A549 (cell line): Measurements from ENCODE around the gene SULT1A1. TPM values are rescaled to one million over a fixed set of nuclear protein-coding genes. Genes with fewer than 3 reads are reported as not detected.
A peak's percentile ranks its signal among the peaks of the same experiment; 100 is the strongest.
"Not testable (repeated sequence)": the region's sequence is repeated elsewhere in the genome, so short reads cannot be mapped to it uniquely, and the experiment has no call there.

Experiments used
- ATAC-seq, 2 experiments: fragments of 200-7000 bp in 1 of 2; fragments of >200 bp in 1 of 2; cut with Nextera tagmentation in 1 of 2; cut with Tn5 transposase in 1 of 2; 3 replicates each; pipeline versions ENCODE4 v1.8.0 to v1.9.1; 2018 to 2020; ENCODE audit warnings: mild to moderate bottlenecking in 1 of 2, moderate library complexity in 1 of 2
- CTCF ChIA-PET: fragments of 300-600 bp; sonication (Branson Sonifier 250); formaldehyde crosslinking; extraction: SDS; loops from one replicate; lab custom pipeline; 2021; ENCODE audit warnings: antibody characterized with exemption, inconsistent platforms; lab: Yijun Ruan, JAX
- POLR2A ChIA-PET: fragments of 350-600 bp; formaldehyde crosslinking; extraction: SDS; loops from one replicate; lab custom pipeline; 2021; ENCODE audit warnings: antibody characterized with exemption, inconsistent platforms; lab: Yijun Ruan, JAX
- DNase-seq, 2 experiments: peaks; one replicate each; pipeline versions ENCODE4 v3.0.0 to v3.0.0-alpha.2; 2011 to 2016; ENCODE audit warnings: low read depth in 1 of 2, low spot score in 1 of 2
- FAIRE-seq: peaks from 2 replicates; lab custom pipeline; 2011; peaks lifted over from hg19 to GRCh38; lab: Jason Lieb, UNC
- H3K27ac ChIP-seq, 2 experiments: fragments of >200 bp; sonication (Bioruptor Twin); formaldehyde crosslinking; 3 replicates each; pipeline ENCODE4 v1.5.1; 2016 to 2017
- H3K4me1 ChIP-seq: fragments of >200 bp; sonication (Bioruptor Twin); formaldehyde crosslinking; 3 replicates; pipeline ENCODE4 v1.6.1; 2016
- H3K4me2 ChIP-seq: fragments of >200 bp; sonication (Bioruptor Twin); formaldehyde crosslinking; 3 replicates; pipeline ENCODE4 v1.6.1; 2016
- H3K4me3 ChIP-seq: fragments of >200 bp; sonication (Bioruptor Twin); formaldehyde crosslinking; 3 replicates; pipeline ENCODE4 v1.5.1; 2016
- H3K9me3 ChIP-seq: fragments of >200 bp; sonication (Bioruptor Twin); formaldehyde crosslinking; 3 replicates; pipeline ENCODE4 v1.6.1; 2016
- ATOH8 ChIP-seq: fragments of 250-450 bp; sonication (Bioruptor Pico); IDR thresholded peaks from 2 replicates; pipeline ENCODE4 v1.5.0; 2020; ENCODE audit warnings: low read depth, mild to moderate bottlenecking, moderate library complexity
- BHLHE40 ChIP-seq: IDR thresholded peaks from 2 replicates; pipeline ENCODE4 v1.6.1; 2012; ENCODE audit warnings: low read depth, low read length, inconsistent platforms
- CEBPB ChIP-seq, 2 experiments: fragments of >200 bp in 1 of 2; sonication (Bioruptor Twin) in 1 of 2; formaldehyde crosslinking in 1 of 2; IDR thresholded peaks; 2 replicates each; pipeline ENCODE4 v1.6.1; 2012 to 2016
- CHD2 ChIP-seq: fragments of 150-350 bp; IDR thresholded peaks from 2 replicates; pipeline ENCODE4 v1.6.1; 2014; ENCODE audit warnings: low read length; ENCODE audit not compliant: partially characterized antibody
- CTCF ChIP-seq: fragments of >200 bp; sonication (Bioruptor Twin); formaldehyde crosslinking; IDR thresholded peaks from 3 replicates; pipeline ENCODE4 v1.5.1; 2016
- HDAC2 ChIP-seq: fragments of 200-600 bp; sonication (generic); IDR thresholded peaks from 2 replicates; pipeline ENCODE4 v1.6.1; 2016
- HMGXB4 ChIP-seq: fragments of 250-450 bp; sonication (Bioruptor Pico); IDR thresholded peaks from 2 replicates; pipeline ENCODE4 v1.5.0; 2021; ENCODE audit warnings: mild to moderate bottlenecking, moderate library complexity, borderline replicate concordance
- HOXB5 ChIP-seq: fragments of 250-450 bp; sonication (Bioruptor Pico); IDR thresholded peaks from 2 replicates; pipeline ENCODE4 v1.5.0; 2020; ENCODE audit warnings: mild to moderate bottlenecking, moderate library complexity
- JUN ChIP-seq, 2 experiments: fragments of >200 bp; sonication (Bioruptor Twin); formaldehyde crosslinking; IDR thresholded peaks; 2 replicates in 1 of 2; 3 replicates in 1 of 2; pipeline ENCODE4 v1.6.1; 2016 to 2017
- KDM1A ChIP-seq: fragments of 200-600 bp; sonication (generic); IDR thresholded peaks from 2 replicates; pipeline ENCODE4 v1.6.1; 2016; ENCODE audit warnings: low read depth, mild to moderate bottlenecking
- MAFK ChIP-seq: fragments of 450-650 bp; IDR thresholded peaks from 2 replicates; pipeline ENCODE4 v1.6.1; 2014; ENCODE audit not compliant: partially characterized antibody
- MAZ ChIP-seq: fragments of 150-350 bp; IDR thresholded peaks from 2 replicates; pipeline ENCODE4 v1.6.1; 2014; ENCODE audit warnings: antibody characterized with exemption, low read depth, low read length, borderline replicate concordance
- NFE2L2 ChIP-seq: fragments of 150-350 bp; conservative IDR thresholded peaks from 2 replicates; pipeline ENCODE4 v1.6.1; 2014; ENCODE audit warnings: low read length
- NR3C1 ChIP-seq: fragments of >200 bp; sonication (Bioruptor Twin); formaldehyde crosslinking; IDR thresholded peaks from 3 replicates; pipeline ENCODE4 v1.6.1; 2017
- PBX3 ChIP-seq: IDR thresholded peaks from 2 replicates; pipeline ENCODE4 v1.6.1; 2012
- POLR2A ChIP-seq: IDR thresholded peaks from 2 replicates; pipeline ENCODE4 v1.6.1; 2012; ENCODE audit warnings: mild to moderate bottlenecking, low read length
- POLR2AphosphoS2 ChIP-seq: conservative IDR thresholded peaks from 2 replicates; pipeline ENCODE4 v1.6.1; 2012; ENCODE audit warnings: low read length, improper control_type of control experiment, inconsistent platforms
- RAD21 ChIP-seq, 2 experiments: fragments of >200 bp in 1 of 2; sonication (Bioruptor Twin) in 1 of 2; formaldehyde crosslinking in 1 of 2; IDR thresholded peaks in 1 of 2; conservative IDR thresholded peaks in 1 of 2; 2 replicates in 1 of 2; 3 replicates in 1 of 2; pipeline ENCODE4 v1.6.1; 2012 to 2018; ENCODE audit warnings: inconsistent platforms in 1 of 2
- RNF2 ChIP-seq: fragments of 200-600 bp; sonication (generic); IDR thresholded peaks from 2 replicates; pipeline ENCODE4 v1.6.1; 2016; ENCODE audit warnings: low read depth, mild to moderate bottlenecking, antibody characterized with exemption, moderate library complexity, borderline replicate concordance
- SMC3 ChIP-seq: fragments of >200 bp; sonication (Bioruptor Twin); formaldehyde crosslinking; IDR thresholded peaks from 3 replicates; pipeline ENCODE4 v1.6.1; 2018; ENCODE audit warnings: inconsistent platforms
- SREBF2 ChIP-seq: fragments of 450-650 bp; IDR thresholded peaks from 2 replicates; pipeline ENCODE4 v1.6.1; 2014; ENCODE audit warnings: mild to moderate bottlenecking, moderate library complexity
- WGBS: methylation state at CpG from one replicate; pipeline ENCODE4 v1.1.6; 2017; ENCODE audit errors: missing lambda C conversion rate; 5-methylcytosine and 5-hydroxymethylcytosine counted together
- polyA plus RNA-seq, 4 experiments: library from polyadenylated mRNA; depleted of rRNA in 3 of 4; stranded (reverse); fragments of >200 nt; fragmentation: RNase III in 1 of 4; extraction: RNeasy Plus Mini Kit Qiagen cat#74134 plus additional on column Dnase treatment in 1 of 4; gene quantifications; 2 replicates in 3 of 4; 3 replicates in 1 of 4; pipeline ENCODE4 v1.2.3, GENCODE V29; 2011 to 2017

SULT1A1 gene
- polyA plus RNA-seq, 2 of the 4 experiments (the other 2 are of a cell fraction) = 2.5 to 4.0 TPM

GRCh38 chr16:28608867-28609596 is 812 bp downstream of the SULT1A1 start:
- H3K9me3 ChIP-seq, POLR2A ChIA-PET, ATAC-seq, DNase-seq, H3K4me3 ChIP-seq, FAIRE-seq: not testable (repeated sequence)
- 85% methylated on average over 10 of the region's 11 CpGs for WGBS
- peak overlapping the region; percentile 39; the same call in 1 of the 3 replicates for H3K4me2 ChIP-seq
- peaks cover 13% of the 10 kb centered on the region; the same call in 2 of the 3 replicates for H3K4me1 ChIP-seq
- TF ChIP-seq NFE2L2 (0 out of 2 replicates have a peak, but pooled peaks have one; percentile 39), MAFK (peak; percentile 94)
- H3K27ac ChIP-seq = peak overlapping the region; percentile 49 to 71; a peak in 5 of 6 replicates
- CTCF ChIA-PET = interaction anchor here (0.8 to 1.2 kb wide), 3 partner anchors 22 to 331 kb away, joined by 3 to 7 read pairs (median 3); no protein-coding TSS in a partner anchor

- FAIRE-seq, H3K27ac ChIP-seq, H3K9me3 ChIP-seq, DNase-seq, ATAC-seq, POLR2A ChIA-PET, CTCF ChIA-PET, H3K4me2 ChIP-seq, H3K4me3 ChIP-seq: not testable (repeated sequence)
- peaks cover 13% of the 10 kb centered on the region; the same call in 2 of the 3 replicates for H3K4me1 ChIP-seq
- 97% methylated on average over 6 of the region's 7 CpGs for WGBS
These were observed 1.4 kb downstream of the SULT1A1 start for GRCh38 chr16:28608496-28608808.

GRCh38 chr16:28607681-28608495 is 2.0 kb downstream of the SULT1A1 start:
- WGBS = 90% methylated on average over 10 of the region's 10 CpGs
- peaks cover 13% of the 10 kb centered on the region; the same call in 2 of the 3 replicates for H3K4me1 ChIP-seq
- H3K27ac ChIP-seq, H3K4me2 ChIP-seq, POLR2A ChIA-PET, H3K9me3 ChIP-seq, DNase-seq, FAIRE-seq, ATAC-seq, H3K4me3 ChIP-seq: not testable (repeated sequence)
- CTCF ChIA-PET = interaction anchor here (2.1 kb wide), 1 partner anchor 8 kb away, joined by 6 read pairs; no protein-coding TSS in a partner anchor

GRCh38 chr16:28607116-28607623 is 2.7 kb downstream of the SULT1A1 start:
- FAIRE-seq (no peak), ATAC-seq (no peak), DNase-seq (no peak)
- ChIA-PET POLR2A (no interaction called here), CTCF (interaction anchor here (0.6 to 2.1 kb wide), 3 partner anchors 9 to 329 kb away, joined by 3 to 6 read pairs (median 3); no protein-coding TSS in a partner anchor)
- H3K9me3 ChIP-seq = no peaks in the 10 kb centered on the region
- no peak overlapping the region for H3K4me2 ChIP-seq
- 95% methylated on average over 9 of the region's 9 CpGs for WGBS
- H3K4me3 ChIP-seq = no peak overlapping the region
- H3K27ac ChIP-seq = no peak overlapping the region
- H3K4me1 ChIP-seq = peaks cover 13% of the 10 kb centered on the region; the same call in 2 of the 3 replicates
- TF ChIP-seq MAZ (no peak), POLR2AphosphoS2 (no peak), CTCF (no peak), HMGXB4 (CRISPR knock-in tag) (no peak), ATOH8 (CRISPR knock-in tag) (no peak), HOXB5 (no peak), HDAC2 (no peak), PBX3 (no peak), CHD2 (no peak), NR3C1 (no peak), SREBF2 (no peak), JUN (IDR thresholded peaks at IDR 0.05) (no peak), RAD21 (conservative IDR thresholded peaks at IDR 0.05 in 1 of 2, IDR thresholded peaks at IDR 0.05 in 1 of 2) (no peak), BHLHE40 (no peak), NFE2L2 (no peak), POLR2A (no peak), RNF2 (no peak), KDM1A (no peak), CEBPB (IDR thresholded peaks at IDR 0.05) (no peak), SMC3 (no peak)
